Astrocyte (in vitro differentiated cells and primary cell): ENCODE results near the gene TUBA4B. TPM values are rescaled to one million over a fixed set of nuclear protein-coding genes. Genes with fewer than 3 reads are reported as not detected.

ENCODE experiments used
- DNase-seq: peaks from one replicate; pipeline ENCODE4 v3.0.0-alpha.2; 2010; ENCODE audit warnings: low read depth
- FAIRE-seq: peaks from 2 replicates; lab custom pipeline; 2011; peaks lifted over from hg19 to GRCh38; lab: Jason Lieb, UNC
- H2AFZ ChIP-seq: 2 replicates; pipeline ENCODE4 v1.6.0; 2012; ENCODE audit warnings: low read depth, low read length, inconsistent platforms
- H3K27ac ChIP-seq: 2 replicates; pipeline ENCODE4 v1.5.1; 2011; ENCODE audit warnings: low read depth, low read length, inconsistent platforms
- H3K27me3 ChIP-seq: 2 replicates; pipeline ENCODE4 v1.6.0; 2011; ENCODE audit warnings: low read length, inconsistent platforms; ENCODE audit not compliant: insufficient read depth
- H3K36me3 ChIP-seq: 2 replicates; pipeline ENCODE4 v1.5.1; 2011; ENCODE audit warnings: low read length, inconsistent platforms; ENCODE audit not compliant: insufficient read depth
- H3K4me1 ChIP-seq: 2 replicates; pipeline ENCODE4 v1.5.1; 2011; ENCODE audit warnings: low read length, inconsistent platforms; ENCODE audit not compliant: insufficient read depth
- H3K4me2 ChIP-seq: 2 replicates; pipeline ENCODE4 v1.6.0; 2012; ENCODE audit warnings: low read length, inconsistent platforms
- H3K4me3 ChIP-seq: 2 replicates; pipeline ENCODE4 v1.5.1; 2011; ENCODE audit warnings: low read depth, mild to moderate bottlenecking, low read length, inconsistent platforms; ENCODE audit not compliant: insufficient read depth
- H3K79me2 ChIP-seq: 2 replicates; pipeline ENCODE4 v1.6.0; 2012; ENCODE audit warnings: mild to moderate bottlenecking, low read length, inconsistent platforms; ENCODE audit not compliant: insufficient read depth
- H3K9ac ChIP-seq: 2 replicates; pipeline ENCODE4 v1.6.0; 2012; ENCODE audit warnings: mild to moderate bottlenecking, low read length, inconsistent platforms
- H3K9me3 ChIP-seq: 2 replicates; pipeline ENCODE4 v1.5.1; 2012; ENCODE audit warnings: low read depth, mild to moderate bottlenecking, low read length, inconsistent platforms; ENCODE audit not compliant: insufficient read depth
- H4K20me1 ChIP-seq: 2 replicates; pipeline ENCODE4 v1.6.0; 2012; ENCODE audit warnings: low read length, inconsistent platforms; ENCODE audit not compliant: insufficient read depth
- H3K27ac Mint-ChIP-seq: one replicate; pipeline ENCODE4 v1.8.0; 2021; ENCODE audit warnings: mild to moderate bottlenecking, mixed read lengths; ENCODE audit not compliant: unreplicated experiment
- H3K27me3 Mint-ChIP-seq: one replicate; pipeline ENCODE4 v1.8.0; 2021; ENCODE audit warnings: low read depth, mixed read lengths; ENCODE audit not compliant: unreplicated experiment
- H3K36me3 Mint-ChIP-seq: one replicate; pipeline ENCODE4 v1.8.0; 2021; ENCODE audit warnings: low read depth, mixed read lengths; ENCODE audit not compliant: unreplicated experiment
- H3K4me1 Mint-ChIP-seq: one replicate; pipeline ENCODE4 v1.8.0; 2021; ENCODE audit warnings: low read depth, mixed read lengths; ENCODE audit not compliant: unreplicated experiment
- H3K4me3 Mint-ChIP-seq: one replicate; pipeline ENCODE4 v1.8.0; 2021; ENCODE audit warnings: mild to moderate bottlenecking, moderate library complexity, mixed read lengths; ENCODE audit not compliant: unreplicated experiment
- H3K9me3 Mint-ChIP-seq: one replicate; pipeline ENCODE4 v1.8.0; 2021; ENCODE audit warnings: mild to moderate bottlenecking, mixed read lengths; ENCODE audit not compliant: unreplicated experiment
- CTCF ChIP-seq: IDR thresholded peaks from 2 replicates; pipeline ENCODE4 v1.5.1; 2011; ENCODE audit warnings: low read depth, mild to moderate bottlenecking, inconsistent platforms, low read length, moderate library complexity; ENCODE audit not compliant: insufficient read depth
- EZH2 ChIP-seq: IDR thresholded peaks from 2 replicates; pipeline ENCODE4 v1.6.1; 2012; ENCODE audit warnings: mild to moderate bottlenecking, low read length, inconsistent platforms; ENCODE audit not compliant: insufficient read depth
- total RNA-seq: library from RNA; stranded (reverse); gene quantifications from 2 replicates; pipeline ENCODE4 v1.2.1, GENCODE V29; 2021

The TUBA4B gene
- total RNA-seq, 1 donor from 2014 or later = not detected

- DNase-seq (no peak), FAIRE-seq (no peak)
- Mint-ChIP-seq H3K27me3 (no peaks in the 10 kb centered on the region), H3K4me1 (peaks cover 34% of the 10 kb centered on the region), H3K9me3 (no peaks in the 10 kb centered on the region), H3K36me3 (peaks cover 17% of the 10 kb centered on the region), H3K27ac (no peak overlapping the region), H3K4me3 (no peak overlapping the region)
- H2AFZ ChIP-seq = no peak overlapping the region
- H4K20me1 ChIP-seq = peaks cover 4% of the 10 kb centered on the region
- peaks cover 27% of the 10 kb centered on the region for H3K4me1 ChIP-seq
- H3K27me3 ChIP-seq = no peaks in the 10 kb centered on the region
- H3K9me3 ChIP-seq = no peaks in the 10 kb centered on the region
- H3K4me2 ChIP-seq = no peak overlapping the region
- H3K79me2 ChIP-seq = peaks cover 11% of the 10 kb centered on the region
- no peak overlapping the region for H3K4me3 ChIP-seq
- TF ChIP-seq EZH2 = no peak
- no peak for TF ChIP-seq CTCF
- no peak overlapping the region for H3K27ac ChIP-seq
- peaks cover 2% of the 10 kb centered on the region for H3K36me3 ChIP-seq
- H3K9ac ChIP-seq = no peak overlapping the region
Observed at GRCh38 chr2:219284501-219285372, 31.7 kb downstream of the TUBA4B start.

- no peaks in the 10 kb centered on the region for H3K9me3 Mint-ChIP-seq
- no peak overlapping the region for H3K9ac ChIP-seq
- TF ChIP-seq EZH2 (no peak), CTCF (no peak)
- H3K4me3 ChIP-seq = no peak overlapping the region
- H3K4me1 Mint-ChIP-seq = peaks cover 28% of the 10 kb centered on the region
- no peak overlapping the region for H3K4me3 Mint-ChIP-seq
- no peaks in the 10 kb centered on the region for H4K20me1 ChIP-seq
- H2AFZ ChIP-seq = no peak overlapping the region
- H3K4me2 ChIP-seq = no peak overlapping the region
- FAIRE-seq = no peak
- peaks cover 5% of the 10 kb centered on the region for H3K79me2 ChIP-seq
- H3K9me3 ChIP-seq = no peaks in the 10 kb centered on the region
- no peak overlapping the region for H3K27ac Mint-ChIP-seq
- H3K27me3 ChIP-seq = no peaks in the 10 kb centered on the region
- H3K36me3 Mint-ChIP-seq = peaks cover 15% of the 10 kb centered on the region
- H3K4me1 ChIP-seq = peaks cover 23% of the 10 kb centered on the region
- no peaks in the 10 kb centered on the region for H3K27me3 Mint-ChIP-seq
- H3K27ac ChIP-seq = no peak overlapping the region
- DNase-seq = no peak
- H3K36me3 ChIP-seq = peaks cover 2% of the 10 kb centered on the region
Observed at GRCh38 chr2:219285373-219285735, 32.3 kb downstream of the TUBA4B start.

- peaks cover 15% of the 10 kb centered on the region for H3K36me3 Mint-ChIP-seq
- TF ChIP-seq CTCF (no peak), EZH2 (no peak)
- no peaks in the 10 kb centered on the region for H3K27me3 Mint-ChIP-seq
- H4K20me1 ChIP-seq = no peaks in the 10 kb centered on the region
- H3K4me1 Mint-ChIP-seq = peaks cover 22% of the 10 kb centered on the region
- no peak overlapping the region for H2AFZ ChIP-seq
- H3K4me3 Mint-ChIP-seq = no peak overlapping the region
- no peak overlapping the region for H3K9ac ChIP-seq
- peaks cover 21% of the 10 kb centered on the region for H3K4me1 ChIP-seq
- H3K27me3 ChIP-seq = no peaks in the 10 kb centered on the region
- no peaks in the 10 kb centered on the region for H3K9me3 ChIP-seq
- H3K27ac ChIP-seq = no peak overlapping the region
- DNase-seq (peak; percentile 30), FAIRE-seq (no peak)
- no peak overlapping the region for H3K4me3 ChIP-seq
- no peak overlapping the region for H3K27ac Mint-ChIP-seq
- H3K4me2 ChIP-seq = peak overlapping the region; percentile 19
- H3K36me3 ChIP-seq = peaks cover 2% of the 10 kb centered on the region
- H3K79me2 ChIP-seq = no peaks in the 10 kb centered on the region
- H3K9me3 Mint-ChIP-seq = no peaks in the 10 kb centered on the region
Observed at GRCh38 chr2:219285894-219286425, 32.9 kb downstream of the TUBA4B start.
